HEK293T (cell line): ENCODE results near the gene ESR1.

Source experiments
- ARNT ChIP-seq: fragments of 450-650 bp; IDR thresholded peaks from 2 replicates; pipeline ENCODE4 v1.6.1; 2017; ENCODE audit warnings: mild to moderate bottlenecking
- BHLHE40 ChIP-seq: fragments of 450-650 bp; IDR thresholded peaks from 2 replicates; pipeline ENCODE4 v1.6.1; 2016; ENCODE audit warnings: mild to moderate bottlenecking, moderate library complexity, borderline replicate concordance
- L3MBTL2 ChIP-seq: fragments of 450-650 bp; conservative IDR thresholded peaks from 2 replicates; pipeline ENCODE4 v1.6.1; 2016; ENCODE audit warnings: mild to moderate bottlenecking
- LEF1 ChIP-seq: fragments of 450-650 bp; IDR thresholded peaks from 2 replicates; pipeline ENCODE4 v1.6.1; 2017; ENCODE audit warnings: mild to moderate bottlenecking, borderline replicate concordance
- SP1 ChIP-seq: fragments of 450-650 bp; IDR thresholded peaks from 2 replicates; pipeline ENCODE4 v1.6.1; 2017
- SUZ12 ChIP-seq: fragments of 450-650 bp; IDR thresholded peaks from 2 replicates; pipeline ENCODE4 v1.6.1; 2016; ENCODE audit warnings: mild to moderate bottlenecking
- TARDBP ChIP-seq: fragments of 450-650 bp; IDR thresholded peaks from 2 replicates; pipeline ENCODE4 v1.6.1; 2016
- ZNF384 ChIP-seq: fragments of 450-650 bp; IDR thresholded peaks from 2 replicates; pipeline ENCODE4 v1.6.1; 2016

DNA sequence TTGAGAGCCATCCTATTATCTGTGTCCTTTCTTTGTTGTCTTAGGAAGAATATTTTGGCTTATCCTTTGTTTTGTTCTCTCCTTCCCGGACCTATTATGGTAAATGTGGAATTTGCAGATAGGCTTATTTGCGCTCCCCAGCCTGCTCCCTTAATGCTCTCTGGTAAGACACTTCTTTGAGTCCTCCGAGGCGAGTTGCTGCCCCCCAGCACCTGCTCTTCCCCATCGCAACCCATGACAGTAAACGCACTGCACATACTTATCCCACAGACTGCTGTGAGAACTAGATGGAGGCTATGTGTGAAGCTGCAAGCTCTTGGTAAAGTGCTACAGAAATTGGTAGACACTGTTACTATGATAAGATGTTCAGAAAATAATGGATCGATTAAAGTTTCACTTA is 47.0 kb upstream of the ESR1 start:
- no peak for TF ChIP-seq ZNF384
- no peak for TF ChIP-seq L3MBTL2
- TF ChIP-seq LEF1 = no peak
- no peak for TF ChIP-seq SP1
- no peak for TF ChIP-seq BHLHE40
- TF ChIP-seq ARNT = no peak
- TF ChIP-seq TARDBP = no peak
- TF ChIP-seq SUZ12 = no peak
